ENCODE measurements around the gene OPA1.

The OPA1 gene

DNA sequence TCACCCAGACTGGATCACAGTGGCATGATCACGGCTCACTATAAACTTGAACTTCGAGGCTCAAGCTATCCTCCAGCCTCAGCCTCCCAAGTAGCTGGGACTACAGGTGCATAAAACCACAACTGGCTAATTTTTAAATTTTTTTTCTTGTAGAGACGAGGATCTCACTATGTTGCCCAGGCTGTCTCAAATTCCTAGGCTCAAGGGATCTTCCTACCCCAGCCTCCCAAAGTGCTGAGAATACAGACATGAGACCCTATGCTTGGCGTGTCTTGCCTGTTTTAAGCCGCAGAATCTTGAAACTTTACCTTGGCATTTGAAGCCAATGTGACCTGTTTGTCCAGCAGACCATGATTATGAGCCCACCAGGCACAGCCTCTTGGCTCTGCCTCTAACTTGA lies 119.9 kb downstream of the OPA1 start:
- Histone ChIP-seq H3K4me3 (ENCODE audit: low read length, poor library complexity, severe bottlenecking) (no peak overlapping the region), H2AFZ (ENCODE audit: low read length) (no peak overlapping the region), H3K9me3 (ENCODE audit: insufficient read depth, low read depth, low read length) (peaks cover 20% of the 10 kb centered on the region), H3K27me3 (ENCODE audit: insufficient read depth, low read length, poor library complexity, severe bottlenecking) (no peaks in the 10 kb centered on the region), H3K9ac (ENCODE audit: low read depth, low read length, poor library complexity, severe bottlenecking) (no peak overlapping the region), H3F3A (ENCODE audit: low read depth) (no peaks in the 10 kb centered on the region), H3K9me2 (replicated peaks; ENCODE audit: low read depth, low read length) (no peaks in the 10 kb centered on the region), H3K79me2 (ENCODE audit: insufficient read depth, low read length) (no peaks in the 10 kb centered on the region), H3K4me2 (ENCODE audit: low read depth, low read length, poor library complexity, severe bottlenecking) (no peak overlapping the region), H3K36me3 (ENCODE audit: insufficient read depth, low read length) (no peaks in the 10 kb centered on the region), H3K4me1 (ENCODE audit: insufficient read depth, low read length, poor library complexity, severe bottlenecking) (peaks cover 6% of the 10 kb centered on the region), H4K20me1 (ENCODE audit: insufficient read depth, low read length, poor library complexity, severe bottlenecking) (no peaks in the 10 kb centered on the region)
- TF ChIP-seq CTCF (conservative IDR thresholded peaks at IDR 0.05; ENCODE audit: low read length) (no peak), EZH2phosphoT487 (IDR thresholded peaks at IDR 0.05; ENCODE audit: borderline replicate concordance) (no peak)

DNA sequence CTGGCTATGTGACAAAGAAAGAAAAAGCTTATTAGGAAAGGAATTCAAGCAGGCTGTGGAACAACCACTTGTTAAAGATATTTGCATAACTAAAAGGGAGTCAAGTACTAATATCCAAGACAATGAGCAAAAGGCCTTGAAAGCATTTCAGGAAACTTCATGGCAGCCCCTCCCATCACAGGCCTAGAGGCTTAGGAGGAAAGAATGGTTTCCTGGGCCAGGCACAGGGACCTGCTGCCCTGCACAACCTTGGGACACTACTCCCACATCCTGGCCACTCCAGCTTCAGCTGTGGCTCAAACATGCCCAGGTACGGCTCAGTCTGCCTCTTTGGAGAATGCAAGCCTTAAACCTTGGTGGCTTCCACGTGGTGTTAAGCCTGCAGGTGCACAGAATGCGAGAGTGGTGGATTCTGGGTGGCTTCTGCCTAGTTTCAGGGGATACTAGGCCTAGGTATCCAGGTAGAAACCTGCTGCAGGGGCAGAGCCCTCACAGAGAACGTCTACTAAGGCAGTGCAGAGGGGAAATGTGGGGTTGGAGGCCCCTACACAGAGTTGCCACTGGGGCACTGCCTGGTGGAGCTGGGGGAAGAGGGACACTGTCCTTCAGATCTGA lies 121.6 kb downstream of the OPA1 start:
- Histone ChIP-seq H3K4me2 (ENCODE audit: low read depth, low read length, poor library complexity, severe bottlenecking) (no peak overlapping the region), H3K27me3 (ENCODE audit: insufficient read depth, low read length, poor library complexity, severe bottlenecking) (no peaks in the 10 kb centered on the region), H3F3A (ENCODE audit: low read depth) (no peaks in the 10 kb centered on the region), H2AFZ (ENCODE audit: low read length) (no peak overlapping the region), H3K4me3 (ENCODE audit: low read length, poor library complexity, severe bottlenecking) (no peak overlapping the region), H4K20me1 (ENCODE audit: insufficient read depth, low read length, poor library complexity, severe bottlenecking) (no peaks in the 10 kb centered on the region), H3K9me2 (replicated peaks; ENCODE audit: low read depth, low read length) (no peaks in the 10 kb centered on the region), H3K4me1 (ENCODE audit: insufficient read depth, low read length, poor library complexity, severe bottlenecking) (peaks cover 6% of the 10 kb centered on the region), H3K9me3 (ENCODE audit: insufficient read depth, low read depth, low read length) (peaks cover 20% of the 10 kb centered on the region), H3K79me2 (ENCODE audit: insufficient read depth, low read length) (no peaks in the 10 kb centered on the region), H3K36me3 (ENCODE audit: insufficient read depth, low read length) (no peaks in the 10 kb centered on the region), H3K9ac (ENCODE audit: low read depth, low read length, poor library complexity, severe bottlenecking) (no peak overlapping the region)
- no peak for TF ChIP-seq EZH2phosphoT487 (IDR thresholded peaks at IDR 0.05; ENCODE audit: borderline replicate concordance)
- TF ChIP-seq CTCF (conservative IDR thresholded peaks at IDR 0.05; ENCODE audit: low read length) = no peak

- TF ChIP-seq EZH2phosphoT487 (IDR thresholded peaks at IDR 0.05; ENCODE audit: borderline replicate concordance) = no peak
- no peak for TF ChIP-seq CTCF (conservative IDR thresholded peaks at IDR 0.05; ENCODE audit: low read length)
- Histone ChIP-seq H3K9me3 (ENCODE audit: insufficient read depth, low read depth, low read length) (peaks cover 20% of the 10 kb centered on the region), H3F3A (ENCODE audit: low read depth) (no peaks in the 10 kb centered on the region), H3K79me2 (ENCODE audit: insufficient read depth, low read length) (no peaks in the 10 kb centered on the region), H4K20me1 (ENCODE audit: insufficient read depth, low read length, poor library complexity, severe bottlenecking) (no peaks in the 10 kb centered on the region), H2AFZ (ENCODE audit: low read length) (no peak overlapping the region), H3K36me3 (ENCODE audit: insufficient read depth, low read length) (no peaks in the 10 kb centered on the region), H3K4me3 (ENCODE audit: low read length, poor library complexity, severe bottlenecking) (no peak overlapping the region), H3K4me1 (ENCODE audit: insufficient read depth, low read length, poor library complexity, severe bottlenecking) (peaks cover 6% of the 10 kb centered on the region), H3K9ac (ENCODE audit: low read depth, low read length, poor library complexity, severe bottlenecking) (no peak overlapping the region), H3K27me3 (ENCODE audit: insufficient read depth, low read length, poor library complexity, severe bottlenecking) (no peaks in the 10 kb centered on the region), H3K4me2 (ENCODE audit: low read depth, low read length, poor library complexity, severe bottlenecking) (no peak overlapping the region), H3K9me2 (replicated peaks; ENCODE audit: low read depth, low read length) (no peaks in the 10 kb centered on the region)
Observed at GRCh38 chr3:193716150-193716549, 123.1 kb downstream of the OPA1 start.
